ENCODE data around the gene LRRC4C.

LRRC4C gene

DNA sequence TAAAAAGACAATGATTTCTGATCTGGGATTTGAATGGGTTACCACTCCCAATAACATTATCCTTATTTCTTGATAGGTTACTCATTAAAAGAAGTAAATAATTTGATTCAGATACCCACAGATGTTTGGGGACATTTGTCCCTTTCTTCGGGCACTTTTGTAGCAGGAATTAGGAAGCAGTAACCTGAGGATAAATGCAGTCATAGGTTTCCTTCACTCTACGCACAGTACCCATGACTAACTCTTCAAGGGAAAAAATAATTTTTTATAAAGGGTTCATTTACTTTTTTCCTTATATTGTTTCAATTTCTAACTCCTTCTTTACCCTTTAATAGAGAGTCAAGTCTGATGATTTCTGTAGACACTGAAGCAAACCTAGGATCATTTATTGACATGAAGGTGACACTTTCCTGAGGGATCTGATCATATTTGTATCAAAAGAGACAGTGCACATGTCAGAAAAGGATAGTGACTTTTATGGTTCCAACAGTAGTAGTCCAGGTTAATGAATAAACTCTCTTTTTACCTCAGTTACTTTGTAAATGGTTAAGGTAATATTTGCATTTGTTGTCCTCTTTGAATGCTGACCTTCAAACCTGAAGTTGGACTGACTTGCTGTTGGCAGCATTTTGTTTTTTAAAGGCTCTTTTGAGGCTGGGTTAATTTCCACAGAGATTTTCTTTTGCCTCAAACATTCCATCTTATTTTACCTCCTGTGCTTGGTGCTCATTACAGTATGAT, 1072.0 kb downstream of the LRRC4C start:
- Histone ChIP-seq H3K4me1 (ENCODE audit: control insufficient read depth, insufficient read depth, low read length) (peaks cover 17% of the 10 kb centered on the region), H3K36me3 (ENCODE audit: insufficient read depth, low read length) (no peaks in the 10 kb centered on the region), H3K4me3 (ENCODE audit: low read length) (no peak overlapping the region), H3K4me2 (ENCODE audit: low read length) (no peak overlapping the region), H3K9me3 (replicated peaks; ENCODE audit: low read length) (no peaks in the 10 kb centered on the region), H3K27me3 (ENCODE audit: control insufficient read depth, insufficient read depth, low read length) (no peaks in the 10 kb centered on the region), H3K9ac (ENCODE audit: low read depth, low read length) (no peak overlapping the region)

DNA sequence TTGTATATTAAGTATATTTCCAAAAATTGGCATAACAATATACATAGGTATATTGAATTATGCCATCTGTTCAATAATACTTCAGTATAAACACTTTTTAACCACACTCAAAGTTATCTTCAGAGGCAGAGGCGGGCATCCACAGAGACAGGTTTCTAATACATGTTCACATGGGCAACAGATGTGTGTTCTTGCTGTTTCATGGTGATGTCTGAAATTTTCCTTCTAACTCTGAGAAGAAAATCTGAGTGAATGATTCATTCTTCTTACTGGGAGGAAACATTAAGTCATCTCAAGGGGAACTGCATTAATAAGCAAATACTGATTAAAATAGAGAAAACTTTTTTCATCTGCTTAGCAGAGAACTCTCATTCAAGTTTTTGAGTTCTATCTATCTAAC, 1074.5 kb downstream of the LRRC4C start:
- H3K9me3 ChIP-seq (replicated peaks; ENCODE audit: low read length): no peaks in the 10 kb centered on the region

DNA sequence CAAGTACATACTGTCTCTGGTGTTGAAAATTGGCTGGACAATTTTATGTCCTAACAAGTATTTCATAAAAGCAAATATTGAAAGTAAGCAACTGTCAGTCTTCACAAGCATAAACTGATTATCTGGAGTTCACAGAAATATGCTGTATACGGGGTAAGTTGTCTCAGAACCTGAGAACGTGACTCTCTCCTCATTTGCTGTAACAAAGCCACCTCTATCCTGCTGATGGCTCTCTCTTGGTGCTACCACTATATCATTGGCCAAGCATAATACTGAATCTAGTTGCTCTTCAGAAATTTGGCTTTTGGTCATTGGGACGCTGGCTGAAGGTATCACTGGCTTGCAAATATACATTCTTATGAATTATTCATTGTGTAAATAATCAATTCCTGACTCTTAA, 1078.0 kb downstream of the LRRC4C start:
- H3K4me2 ChIP-seq (ENCODE audit: low read length): no peak overlapping the region
- H3K4me1 ChIP-seq (ENCODE audit: control insufficient read depth, insufficient read depth, low read length): peaks cover 3% of the 10 kb centered on the region
- no peaks in the 10 kb centered on the region for H3K36me3 ChIP-seq (ENCODE audit: insufficient read depth, low read length)
- no peaks in the 10 kb centered on the region for H3K27me3 ChIP-seq (ENCODE audit: control insufficient read depth, insufficient read depth, low read length)
- H3K4me3 ChIP-seq (ENCODE audit: low read length): no peak overlapping the region
- no peak overlapping the region for H3K9ac ChIP-seq (ENCODE audit: low read depth, low read length)
- H3K9me3 ChIP-seq (replicated peaks; ENCODE audit: low read length): no peaks in the 10 kb centered on the region

More for the DNA sequence above, 1074.5 kb downstream of the LRRC4C start:
- Histone ChIP-seq H3K27me3 (ENCODE audit: control insufficient read depth, insufficient read depth, low read length) (no peaks in the 10 kb centered on the region), H3K4me1 (ENCODE audit: control insufficient read depth, insufficient read depth, low read length) (peaks cover 17% of the 10 kb centered on the region), H3K36me3 (ENCODE audit: insufficient read depth, low read length) (no peaks in the 10 kb centered on the region), H3K4me2 (ENCODE audit: low read length) (no peak overlapping the region), H3K4me3 (ENCODE audit: low read length) (no peak overlapping the region), H3K9ac (ENCODE audit: low read depth, low read length) (no peak overlapping the region)

DNA sequence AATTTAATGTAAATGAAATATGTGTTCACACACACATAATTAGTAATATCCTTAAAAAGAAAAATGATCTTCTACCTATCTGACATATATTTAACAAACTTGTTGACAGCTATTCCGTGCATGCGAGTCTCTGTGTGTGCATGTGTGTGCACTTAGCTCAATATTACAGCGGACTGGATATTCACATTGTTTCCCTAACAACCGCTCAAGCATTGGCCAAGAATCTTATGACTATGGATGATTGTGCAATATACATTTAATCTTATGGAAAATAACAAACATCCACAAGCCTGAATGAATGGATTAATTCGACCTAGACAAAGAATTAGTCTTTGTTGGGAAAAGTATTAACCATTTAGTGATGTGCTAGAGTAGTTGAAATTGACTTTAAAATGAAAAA, 1078.6 kb downstream of the LRRC4C start:
- Histone ChIP-seq H3K9ac (ENCODE audit: low read depth, low read length) (no peak overlapping the region), H3K4me3 (ENCODE audit: low read length) (no peak overlapping the region), H3K4me1 (ENCODE audit: control insufficient read depth, insufficient read depth, low read length) (peaks cover 3% of the 10 kb centered on the region), H3K4me2 (ENCODE audit: low read length) (no peak overlapping the region), H3K36me3 (ENCODE audit: insufficient read depth, low read length) (no peaks in the 10 kb centered on the region), H3K9me3 (replicated peaks; ENCODE audit: low read length) (no peaks in the 10 kb centered on the region), H3K27me3 (ENCODE audit: control insufficient read depth, insufficient read depth, low read length) (no peaks in the 10 kb centered on the region)

DNA sequence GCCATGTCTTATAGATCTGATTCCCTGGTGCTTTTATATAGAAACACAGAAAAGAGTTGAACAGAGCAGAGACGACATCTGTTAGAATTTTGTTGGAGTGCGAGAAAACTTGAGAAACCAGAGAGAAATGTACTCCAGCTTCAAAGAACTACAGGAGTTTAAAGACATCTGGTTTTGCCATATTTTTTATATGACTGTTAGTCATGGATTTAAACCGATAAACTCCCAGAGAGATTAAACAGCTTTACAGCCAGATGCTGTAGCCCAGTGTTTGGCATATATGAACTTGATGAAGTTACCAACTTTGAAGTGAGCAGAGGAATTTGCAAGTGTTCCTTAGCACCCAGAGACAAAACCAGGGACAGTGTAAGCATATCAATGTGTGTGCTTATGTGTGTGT, 1083.1 kb downstream of the LRRC4C start:
- H3K9ac ChIP-seq (ENCODE audit: low read depth, low read length): no peak overlapping the region
- no peaks in the 10 kb centered on the region for H3K9me3 ChIP-seq (replicated peaks; ENCODE audit: low read length)
- no peaks in the 10 kb centered on the region for H3K36me3 ChIP-seq (ENCODE audit: insufficient read depth, low read length)

DNA sequence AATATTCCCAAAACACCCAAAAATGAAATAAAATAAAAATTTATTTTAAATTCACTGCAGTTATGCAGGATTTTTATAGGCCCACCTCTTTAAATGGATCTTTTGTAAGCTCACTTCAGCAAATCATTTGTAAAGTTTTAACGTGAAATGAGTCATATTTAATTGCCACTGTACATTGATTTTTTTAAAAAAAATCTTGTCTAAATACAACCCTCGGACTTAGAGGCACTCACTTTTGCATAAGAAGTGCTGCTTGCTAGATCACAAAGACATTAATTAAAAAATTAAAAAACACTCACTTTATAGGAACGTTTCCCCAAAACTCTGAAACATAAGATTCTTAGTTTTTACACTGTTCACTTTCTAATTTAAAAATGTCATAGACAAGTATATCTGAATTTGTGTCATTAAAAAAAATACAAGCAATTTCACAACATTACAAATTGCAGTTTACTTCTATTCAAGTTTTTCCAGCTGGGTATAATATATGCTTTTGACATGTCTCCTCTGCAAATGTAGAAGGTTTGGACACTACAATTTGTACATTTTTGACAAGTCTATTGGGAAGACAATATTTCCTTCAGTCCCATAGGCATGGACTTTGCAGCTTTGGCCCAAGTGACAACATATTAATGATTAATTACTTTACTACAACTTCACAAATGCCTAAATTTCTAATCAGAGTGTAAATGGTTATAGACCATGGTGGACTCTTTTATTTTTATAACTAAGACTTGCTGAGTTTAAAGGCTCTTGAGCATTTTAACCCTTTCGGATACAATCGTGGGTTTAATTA, 1088.4 kb downstream of the LRRC4C start:
- no peaks in the 10 kb centered on the region for H3K27me3 ChIP-seq (ENCODE audit: control insufficient read depth, insufficient read depth, low read length)
- no peaks in the 10 kb centered on the region for H3K36me3 ChIP-seq (ENCODE audit: insufficient read depth, low read length)
- H3K9ac ChIP-seq (ENCODE audit: low read depth, low read length): no peak overlapping the region
- H3K4me2 ChIP-seq (ENCODE audit: low read length): no peak overlapping the region
- H3K4me3 ChIP-seq (ENCODE audit: low read length): no peak overlapping the region
- no peaks in the 10 kb centered on the region for H3K9me3 ChIP-seq (replicated peaks; ENCODE audit: low read length)
- H3K4me1 ChIP-seq (ENCODE audit: control insufficient read depth, insufficient read depth, low read length): no peaks in the 10 kb centered on the region

More for the DNA sequence above, 1083.1 kb downstream of the LRRC4C start:
- Histone ChIP-seq H3K4me3 (ENCODE audit: low read length) (no peak overlapping the region), H3K4me2 (ENCODE audit: low read length) (no peak overlapping the region), H3K27me3 (ENCODE audit: control insufficient read depth, insufficient read depth, low read length) (no peaks in the 10 kb centered on the region), H3K4me1 (ENCODE audit: control insufficient read depth, insufficient read depth, low read length) (no peaks in the 10 kb centered on the region)

DNA sequence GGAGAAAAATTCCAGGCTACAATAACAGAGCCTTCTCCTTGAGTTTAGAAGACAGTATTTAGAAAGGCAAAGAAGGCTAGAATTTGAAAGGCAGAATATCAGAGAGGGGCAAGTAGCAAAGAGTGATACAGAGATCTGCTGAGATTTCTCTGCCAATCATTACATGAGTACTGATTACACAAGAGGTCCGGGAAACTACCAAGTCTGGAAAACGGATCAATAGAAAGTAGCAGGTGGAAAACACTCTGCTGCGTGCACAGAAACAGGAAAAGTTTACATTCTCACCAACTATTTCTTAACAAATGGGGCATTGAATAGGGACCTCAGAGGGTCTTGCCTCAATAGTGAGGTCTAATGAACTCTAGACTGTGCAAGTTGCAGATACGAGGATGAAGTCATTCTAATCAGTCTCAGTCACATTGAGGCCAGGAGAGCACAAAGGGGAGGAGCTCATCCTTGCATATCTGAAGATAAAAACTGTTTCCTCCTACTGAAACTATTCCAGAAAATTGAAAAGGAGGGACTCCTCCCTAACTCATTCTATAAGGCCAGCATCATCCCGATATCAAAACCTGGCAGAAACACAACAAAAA, 1099.2 kb downstream of the LRRC4C start:
- no peak overlapping the region for H3K4me3 ChIP-seq (ENCODE audit: low read length)

DNA sequence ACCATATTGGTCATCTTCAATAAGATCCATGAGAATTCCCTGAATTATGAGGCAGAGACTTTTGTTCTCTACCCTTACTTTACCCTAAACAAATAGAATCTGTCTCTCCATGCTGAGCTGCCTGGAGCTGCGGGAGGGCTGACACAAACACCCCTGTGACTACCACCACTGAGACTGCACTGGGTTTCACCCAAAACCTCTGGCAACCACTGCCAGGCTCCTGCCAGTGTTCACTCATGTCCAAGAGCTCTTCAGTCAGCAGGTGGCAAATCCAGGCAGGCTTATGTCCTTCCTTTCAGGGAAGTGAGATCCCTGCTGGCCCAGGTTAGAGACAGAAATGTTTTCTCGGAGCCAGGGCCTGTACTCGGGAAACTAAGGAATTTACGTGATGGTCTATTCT, 1105.3 kb downstream of the LRRC4C start:
- no peak overlapping the region for H3K4me2 ChIP-seq (ENCODE audit: low read length)
- H3K9me3 ChIP-seq (replicated peaks; ENCODE audit: low read length): no peaks in the 10 kb centered on the region
- H3K27me3 ChIP-seq (ENCODE audit: control insufficient read depth, insufficient read depth, low read length): no peaks in the 10 kb centered on the region
- no peak overlapping the region for H3K9ac ChIP-seq (ENCODE audit: low read depth, low read length)
- H3K4me3 ChIP-seq (ENCODE audit: low read length): no peak overlapping the region
- H3K4me1 ChIP-seq (ENCODE audit: control insufficient read depth, insufficient read depth, low read length): no peaks in the 10 kb centered on the region
- no peaks in the 10 kb centered on the region for H3K36me3 ChIP-seq (ENCODE audit: insufficient read depth, low read length)

More for the DNA sequence above, 1099.2 kb downstream of the LRRC4C start:
- Histone ChIP-seq H3K36me3 (ENCODE audit: insufficient read depth, low read length) (no peaks in the 10 kb centered on the region), H3K4me2 (ENCODE audit: low read length) (no peak overlapping the region), H3K27me3 (ENCODE audit: control insufficient read depth, insufficient read depth, low read length) (no peaks in the 10 kb centered on the region), H3K9ac (ENCODE audit: low read depth, low read length) (no peak overlapping the region), H3K4me1 (ENCODE audit: control insufficient read depth, insufficient read depth, low read length) (no peaks in the 10 kb centered on the region), H3K9me3 (replicated peaks; ENCODE audit: low read length) (no peaks in the 10 kb centered on the region)

DNA sequence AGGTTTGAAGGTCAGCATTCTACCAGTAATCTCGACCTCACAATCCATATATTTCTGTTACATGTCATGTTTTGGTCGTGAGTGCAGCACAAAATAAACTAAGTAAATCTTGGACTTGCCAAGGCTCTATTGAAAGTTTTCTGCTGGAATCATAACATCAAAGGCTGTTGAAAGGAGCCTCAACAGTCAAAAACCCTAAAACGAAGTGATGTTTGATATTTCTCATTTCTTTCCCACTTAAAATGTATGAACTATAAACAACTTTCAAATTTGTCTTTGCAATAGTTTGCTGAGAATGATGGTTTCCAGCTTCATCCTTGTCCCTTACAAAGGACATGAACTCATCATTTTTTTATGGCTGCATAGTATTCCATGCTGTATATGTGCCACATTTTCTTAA, 1118.5 kb downstream of the LRRC4C start:
- no peaks in the 10 kb centered on the region for H3K9me3 ChIP-seq (replicated peaks; ENCODE audit: low read length)
- H3K27me3 ChIP-seq (ENCODE audit: control insufficient read depth, insufficient read depth, low read length): no peaks in the 10 kb centered on the region
- peaks cover 12% of the 10 kb centered on the region for H3K4me1 ChIP-seq (ENCODE audit: control insufficient read depth, insufficient read depth, low read length)
- no peaks in the 10 kb centered on the region for H3K36me3 ChIP-seq (ENCODE audit: insufficient read depth, low read length)
- no peak overlapping the region for H3K9ac ChIP-seq (ENCODE audit: low read depth, low read length)
- H3K4me3 ChIP-seq (ENCODE audit: low read length): no peak overlapping the region
- H3K4me2 ChIP-seq (ENCODE audit: low read length): no peak overlapping the region

DNA sequence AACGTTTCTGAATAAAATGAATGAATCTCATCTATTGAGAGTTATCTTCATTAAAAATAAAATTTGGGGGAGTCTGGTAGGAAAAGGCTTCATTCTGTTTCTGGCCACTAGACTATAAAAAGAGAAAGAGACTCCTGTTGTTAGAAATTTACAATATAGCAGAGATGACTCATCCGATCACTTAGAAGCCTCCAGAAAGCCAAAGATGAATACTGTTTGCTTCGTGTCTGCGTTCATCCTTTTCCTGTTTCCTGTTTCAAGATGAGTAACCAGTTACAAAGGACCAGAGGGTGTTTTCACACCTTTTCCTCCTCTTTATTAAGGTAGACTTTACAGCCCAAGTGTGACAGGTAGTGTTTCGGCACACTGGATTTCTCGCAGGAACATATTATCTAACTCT, 1120.7 kb downstream of the LRRC4C start:
- Histone ChIP-seq H3K9ac (ENCODE audit: low read depth, low read length) (no peak overlapping the region), H3K27me3 (ENCODE audit: control insufficient read depth, insufficient read depth, low read length) (no peaks in the 10 kb centered on the region), H3K36me3 (ENCODE audit: insufficient read depth, low read length) (no peaks in the 10 kb centered on the region), H3K4me1 (ENCODE audit: control insufficient read depth, insufficient read depth, low read length) (peaks cover 12% of the 10 kb centered on the region), H3K4me3 (ENCODE audit: low read length) (no peak overlapping the region), H3K4me2 (ENCODE audit: low read length) (no peak overlapping the region), H3K9me3 (replicated peaks; ENCODE audit: low read length) (no peaks in the 10 kb centered on the region)

DNA sequence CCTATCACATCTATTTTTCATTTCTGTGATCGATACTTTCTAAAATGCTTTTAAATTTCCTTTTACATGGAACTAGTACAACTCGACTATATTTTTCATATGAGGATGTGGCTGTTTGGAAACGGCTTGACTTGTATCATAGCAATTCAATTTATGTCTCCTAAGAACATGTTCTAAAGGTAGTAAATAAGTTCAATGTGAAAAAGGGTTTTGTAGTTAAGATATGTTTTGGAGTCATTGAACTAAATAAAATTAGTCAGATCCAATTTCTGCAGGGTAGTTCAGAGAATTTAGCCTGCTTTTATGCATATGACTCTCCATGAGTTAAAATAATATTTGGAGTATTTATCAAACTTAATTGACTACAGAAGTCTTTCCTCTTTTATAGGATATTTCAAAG, 1121.4 kb downstream of the LRRC4C start:
- Histone ChIP-seq H3K4me2 (ENCODE audit: low read length) (no peak overlapping the region), H3K4me3 (ENCODE audit: low read length) (no peak overlapping the region), H3K27me3 (ENCODE audit: control insufficient read depth, insufficient read depth, low read length) (no peaks in the 10 kb centered on the region), H3K9ac (ENCODE audit: low read depth, low read length) (no peak overlapping the region), H3K4me1 (ENCODE audit: control insufficient read depth, insufficient read depth, low read length) (peaks cover 12% of the 10 kb centered on the region), H3K36me3 (ENCODE audit: insufficient read depth, low read length) (no peaks in the 10 kb centered on the region), H3K9me3 (replicated peaks; ENCODE audit: low read length) (no peaks in the 10 kb centered on the region)

All from skeletal muscle satellite cell (primary cell).